Activated naive CD4-positive, alpha-beta T cell (primary cell): Measurements from ENCODE around the gene ARFRP1.
"Not testable (repeated sequence)": the region's sequence is repeated elsewhere in the genome, so short reads cannot be mapped to it uniquely, and the experiment has no call there.

Experiments
- DNase-seq, 4 experiments: peaks; one replicate each; lab custom pipeline; 2025; lab: John Stamatoyannopoulos, UW

ARFRP1 gene

GRCh38 chr20:63655249-63655648, 52.5 kb downstream of the ARFRP1 start:
- DNase-seq = no peak

GRCh38 chr20:63653974-63654668, 53.7 kb downstream of the ARFRP1 start:
- DNase-seq = no peak

- peak in 2 of 4 experiments; percentile 20 to 60 for DNase-seq
These were observed 54.5 kb downstream of the ARFRP1 start, which contains the start of gene STMN3 for GRCh38 chr20:63653041-63653973. STMN3 (minus strand) TSS chr20:63653424; CDS start chr20:63653345, 79 bp downstream.

- peak in 1 of 4 experiments; percentile 37 for DNase-seq
These were observed 55.4 kb downstream of the ARFRP1 start for GRCh38 chr20:63652192-63652980.

GRCh38 chr20:63651942-63652191, 55.9 kb downstream of the ARFRP1 start:
- peak in 1 of 4 experiments; percentile 19 for DNase-seq

GRCh38 chr20:63650486-63650885, 57.3 kb downstream of the ARFRP1 start:
- not testable (repeated sequence) for DNase-seq

- DNase-seq = no peak
These were observed 58.7 kb downstream of the ARFRP1 start for GRCh38 chr20:63648895-63649589.
